OCI-LY1 (cell line): ENCODE results near the gene MCTP2.

Experiments
- H2AFZ ChIP-seq: fragments of 200-600 bp; sonication (generic), shearing (Covaris generic); 2 replicates; pipeline ENCODE4 v1.6.0; 2014; ENCODE audit warnings: antibody characterized with exemption, mild to moderate bottlenecking, low read length
- H3F3A ChIP-seq: fragments of 200-600 bp; sonication (generic), shearing (Covaris generic); 2 replicates; pipeline ENCODE4 v1.6.0; 2014; ENCODE audit warnings: mild to moderate bottlenecking, antibody characterized with exemption, low read length, moderate library complexity; ENCODE audit not compliant: insufficient read depth
- H3K27ac ChIP-seq: fragments of 200-600 bp; sonication (generic); 2 replicates; pipeline ENCODE4 v1.5.1; 2014; ENCODE audit warnings: low read length, mixed run types, mild to moderate bottlenecking, low read depth; ENCODE audit not compliant: poor library complexity, severe bottlenecking
- H3K27me3 ChIP-seq: fragments of 200-600 bp; sonication (generic); 2 replicates; pipeline ENCODE4 v1.6.0; 2014; ENCODE audit warnings: antibody characterized with exemption, mild to moderate bottlenecking, low read length, moderate library complexity; ENCODE audit not compliant: insufficient read depth
- H3K36me3 ChIP-seq: fragments of 200-600 bp; sonication (generic); 2 replicates; pipeline ENCODE4 v1.6.1; 2014; ENCODE audit warnings: mild to moderate bottlenecking, antibody characterized with exemption, low read length, moderate library complexity, mixed read lengths; ENCODE audit not compliant: insufficient read depth
- H3K4me1 ChIP-seq: fragments of 200-600 bp; sonication (generic); 2 replicates; pipeline ENCODE4 v1.5.1; 2014; ENCODE audit warnings: mild to moderate bottlenecking, low read length, moderate library complexity; ENCODE audit not compliant: insufficient read depth, severe bottlenecking
- H3K4me2 ChIP-seq: fragments of 200-600 bp; sonication (generic), shearing (Covaris generic); 2 replicates; pipeline ENCODE4 v1.6.1; 2014; ENCODE audit warnings: low read length
- H3K4me3 ChIP-seq: fragments of 200-600 bp; sonication (generic); 2 replicates; pipeline ENCODE4 v1.5.1; 2014; ENCODE audit warnings: low read length, low read depth, mild to moderate bottlenecking, mixed read lengths; ENCODE audit not compliant: poor library complexity, severe bottlenecking
- H3K79me2 ChIP-seq: fragments of 200-600 bp; shearing (Covaris generic); 2 replicates; pipeline ENCODE4 v1.6.1; 2016; ENCODE audit warnings: mixed run types, low read length, mixed read lengths; ENCODE audit not compliant: insufficient read depth
- H3K9ac ChIP-seq: fragments of 200-600 bp; sonication (generic), shearing (Covaris generic); 2 replicates; pipeline ENCODE4 v1.6.1; 2014; ENCODE audit warnings: mild to moderate bottlenecking, low read length, mixed read lengths
- H3K9me2 ChIP-seq: fragments of 200-600 bp; sonication (generic), shearing (Covaris generic); 2 replicates; pipeline ENCODE4 v1.6.1; 2014; ENCODE audit warnings: low read depth, mild to moderate bottlenecking, low read length, mixed read lengths
- H3K9me3 ChIP-seq: fragments of 200-600 bp; shearing (Covaris generic); 2 replicates; pipeline ENCODE4 v1.6.1; 2014; ENCODE audit warnings: low read length, mixed read lengths
- H4K20me1 ChIP-seq: fragments of 200-600 bp; sonication (generic), shearing (Covaris generic); 2 replicates; pipeline ENCODE4 v1.6.0; 2016; ENCODE audit warnings: mild to moderate bottlenecking, low read length; ENCODE audit not compliant: insufficient read depth
- CTCF ChIP-seq: fragments of 200-600 bp; sonication (generic), shearing (Covaris generic); IDR thresholded peaks from 2 replicates; pipeline ENCODE4 v1.5.1; 2017; ENCODE audit warnings: mild to moderate bottlenecking, antibody characterized with exemption, low read length, moderate library complexity, mixed read lengths
- EZH2 ChIP-seq: fragments of 200-600 bp; sonication (generic), shearing (Covaris generic); IDR thresholded peaks from 2 replicates; pipeline ENCODE4 v1.8.0; 2017; ENCODE audit warnings: borderline replicate concordance, mixed run types, mild to moderate bottlenecking, antibody characterized with exemption, low read length, moderate library complexity, mixed read lengths

The MCTP2 gene

GRCh38 chr15:94363382-94363781 is 132.0 kb downstream of the MCTP2 start:
- Histone ChIP-seq H2AFZ (no peak overlapping the region), H3K36me3 (peaks cover 55% of the 10 kb centered on the region), H3K9me2 (no peaks in the 10 kb centered on the region), H4K20me1 (no peaks in the 10 kb centered on the region), H3K4me3 (no peak overlapping the region), H3K27me3 (no peaks in the 10 kb centered on the region), H3K9ac (no peak overlapping the region), H3K27ac (no peak overlapping the region), H3K4me2 (no peak overlapping the region), H3F3A (no peaks in the 10 kb centered on the region), H3K9me3 (no peaks in the 10 kb centered on the region), H3K4me1 (no peaks in the 10 kb centered on the region), H3K79me2 (no peaks in the 10 kb centered on the region)
- TF ChIP-seq CTCF (no peak), EZH2 (no peak)

- H3F3A ChIP-seq, result no peaks in the 10 kb centered on the region
- H3K9ac ChIP-seq, result no peak overlapping the region
- H3K4me2 ChIP-seq, result no peak overlapping the region
- H3K9me3 ChIP-seq, result no peaks in the 10 kb centered on the region
- no peak overlapping the region for H3K4me3 ChIP-seq
- no peaks in the 10 kb centered on the region for H3K27me3 ChIP-seq
- H2AFZ ChIP-seq, result no peak overlapping the region
- H3K4me1 ChIP-seq, result no peaks in the 10 kb centered on the region
- peaks cover 58% of the 10 kb centered on the region for H3K36me3 ChIP-seq
- H3K79me2 ChIP-seq, result no peaks in the 10 kb centered on the region
- TF ChIP-seq EZH2 (no peak), CTCF (no peak)
- H4K20me1 ChIP-seq, result no peaks in the 10 kb centered on the region
- no peak overlapping the region for H3K27ac ChIP-seq
- no peaks in the 10 kb centered on the region for H3K9me2 ChIP-seq
Measured at GRCh38 chr15:94366781-94367180, 135.4 kb downstream of the MCTP2 start.

GRCh38 chr15:94367726-94368535 is 136.6 kb downstream of the MCTP2 start:
- Histone ChIP-seq H2AFZ (no peak overlapping the region), H3K9me2 (no peaks in the 10 kb centered on the region), H3K27ac (no peak overlapping the region), H3K79me2 (no peaks in the 10 kb centered on the region), H3K4me3 (no peak overlapping the region), H3K9me3 (no peaks in the 10 kb centered on the region), H3K27me3 (no peaks in the 10 kb centered on the region), H3F3A (no peaks in the 10 kb centered on the region), H3K4me2 (no peak overlapping the region), H3K36me3 (peaks cover 61% of the 10 kb centered on the region), H4K20me1 (no peaks in the 10 kb centered on the region), H3K4me1 (no peaks in the 10 kb centered on the region), H3K9ac (no peak overlapping the region)
- TF ChIP-seq CTCF, result no peak
- no peak for TF ChIP-seq EZH2
